GM19025 (cell line): ENCODE data around the gene DSCAM.

Experiments
- ATAC-seq: cut with Tn5 transposase; IDR thresholded peaks from one replicate; pipeline ENCODE4 v1.9.1; 2021; ENCODE audit warnings: mild to moderate bottlenecking, low read depth, moderate library complexity; ENCODE audit not compliant: unreplicated experiment

Gene DSCAM

DNA sequence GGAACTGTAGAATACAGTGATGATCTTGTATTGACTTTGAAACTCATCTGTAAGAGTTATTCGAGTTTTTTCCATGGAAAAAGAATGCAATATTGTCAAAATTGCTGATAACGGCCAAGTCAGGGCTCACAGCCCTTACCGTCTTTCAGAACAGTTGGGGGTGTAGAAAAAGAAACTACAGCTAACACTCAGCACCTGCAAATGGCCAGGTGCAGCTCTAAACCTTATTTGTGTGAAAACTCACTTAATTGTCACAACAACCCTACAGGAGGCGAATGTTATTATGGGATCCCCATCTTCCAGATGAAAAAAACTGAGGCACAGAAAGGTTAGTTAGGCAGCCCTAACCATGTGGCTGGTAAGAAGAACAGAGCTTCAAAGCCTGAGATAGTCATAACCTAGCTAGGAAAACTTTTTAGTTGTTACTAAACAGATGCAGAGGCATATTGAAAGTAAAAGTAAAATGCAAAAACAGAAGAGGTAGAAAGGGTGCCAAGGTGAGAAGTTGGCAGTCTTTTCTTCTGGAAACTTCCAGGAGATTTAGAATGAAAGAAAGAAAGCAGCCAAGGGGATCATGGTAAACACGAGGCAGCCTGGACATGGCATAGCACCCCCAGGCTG, 76.4 kb downstream of the DSCAM start:
- no peak for ATAC-seq

DNA sequence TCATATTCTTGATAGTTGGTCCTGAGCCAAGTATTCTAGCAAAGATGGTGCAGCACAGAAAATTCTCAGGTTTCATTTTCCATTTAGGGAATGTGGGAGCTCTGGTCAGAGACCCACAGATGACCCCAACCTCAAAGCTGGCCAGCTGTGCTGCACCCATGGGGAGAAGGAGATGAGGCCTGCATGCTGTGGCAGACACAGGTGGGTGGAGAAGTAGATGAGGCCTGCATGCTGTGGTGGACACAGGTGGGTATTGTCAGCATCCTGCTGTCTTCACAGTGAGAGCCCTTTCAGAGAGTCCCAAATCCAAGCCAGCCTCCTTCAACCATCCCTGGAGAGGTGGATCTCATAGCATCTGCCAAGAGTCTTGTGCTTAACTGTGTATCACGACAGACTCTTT, 77.7 kb downstream of the DSCAM start:
- ATAC-seq = no peak

- ATAC-seq = no peak
Measured at GRCh38 chr21:40768056-40768455, 78.9 kb downstream of the DSCAM start.

GRCh38 chr21:40766381-40766780, 80.6 kb downstream of the DSCAM start:
- no peak for ATAC-seq

DNA sequence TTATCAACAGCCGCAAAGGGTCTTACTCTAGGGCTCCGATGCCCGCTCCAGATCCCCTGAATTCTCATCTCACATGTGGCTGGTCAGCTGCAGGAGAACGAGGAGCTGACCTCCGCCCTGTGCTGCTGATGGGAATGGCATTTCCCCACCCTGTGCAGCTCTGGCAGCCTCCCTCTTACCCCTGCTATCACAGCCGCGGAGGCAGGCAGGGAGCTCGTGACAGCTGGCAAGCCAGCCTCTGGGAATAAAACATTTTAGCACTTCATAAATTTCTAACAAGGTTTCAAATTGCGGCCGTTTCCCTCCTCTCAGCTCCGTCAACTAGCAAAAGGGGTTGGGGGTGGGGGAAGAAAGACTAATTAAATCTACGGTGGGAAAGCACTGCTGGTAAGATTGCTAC, 81.1 kb downstream of the DSCAM start:
- no peak for ATAC-seq

GRCh38 chr21:40760821-40761220, 86.1 kb downstream of the DSCAM start:
- ATAC-seq = no peak

DNA sequence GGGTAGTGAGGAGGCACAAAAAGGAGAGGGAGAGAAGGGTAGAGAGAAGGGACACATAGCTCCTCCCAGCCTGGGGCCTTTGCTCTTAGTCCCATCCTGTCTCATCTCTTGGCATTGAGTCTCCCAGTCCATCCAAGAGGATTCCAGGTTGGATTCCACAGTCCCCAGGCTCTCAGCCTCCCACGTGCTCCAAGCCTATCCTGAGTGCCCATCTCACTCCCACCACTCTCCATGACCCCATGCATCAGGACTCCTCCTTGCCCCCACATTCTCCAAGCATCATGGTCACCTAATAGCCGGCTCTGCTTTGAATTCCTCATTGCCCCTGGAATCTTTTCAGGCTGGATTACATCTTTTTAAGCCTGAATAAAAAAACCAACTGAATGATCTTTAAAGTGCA, 87.9 kb downstream of the DSCAM start:
- no peak for ATAC-seq

GRCh38 chr21:40757366-40757765, 89.6 kb downstream of the DSCAM start:
- ATAC-seq = no peak

DNA sequence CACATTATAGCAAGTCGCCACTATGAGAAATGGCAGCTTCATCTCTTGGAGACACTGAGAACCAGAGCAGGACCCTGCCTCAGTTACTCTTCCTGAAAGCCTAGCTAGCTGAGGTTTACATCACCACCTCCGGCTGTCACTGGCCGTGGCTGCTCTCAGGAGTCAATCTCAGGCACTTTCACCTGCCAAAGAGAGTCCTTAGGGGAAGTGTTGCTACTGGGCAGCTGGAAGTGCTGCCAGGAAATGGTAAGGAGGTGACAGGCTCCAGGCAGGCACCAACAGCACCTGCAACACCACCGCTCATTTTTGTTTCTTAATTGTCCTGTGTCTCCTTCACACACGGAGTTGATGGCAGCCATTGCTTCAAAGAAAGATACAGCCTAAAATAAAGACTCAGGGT, 92.5 kb downstream of the DSCAM start:
- no peak for ATAC-seq

DNA sequence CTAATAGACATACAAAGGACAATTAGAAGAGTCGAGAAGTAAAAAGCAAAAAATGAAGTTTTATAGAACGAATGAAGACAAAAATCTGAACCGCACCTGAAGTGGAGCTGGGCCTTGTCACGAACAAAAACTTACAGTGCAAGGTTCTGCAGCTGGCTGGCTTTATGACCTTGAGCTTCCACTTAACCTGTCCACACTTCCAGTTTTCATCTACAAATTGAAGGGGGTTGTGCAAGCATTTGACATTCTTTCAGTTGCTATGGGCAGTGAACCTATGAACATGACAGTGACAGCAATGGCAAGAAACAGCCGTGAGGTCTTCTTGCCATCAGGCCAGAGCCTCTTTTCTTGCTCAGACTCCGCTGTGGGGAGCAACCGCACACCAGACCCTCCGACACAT, 93.2 kb downstream of the DSCAM start:
- ATAC-seq = no peak

GRCh38 chr21:40752125-40752524, 94.8 kb downstream of the DSCAM start:
- ATAC-seq = no peak

DNA sequence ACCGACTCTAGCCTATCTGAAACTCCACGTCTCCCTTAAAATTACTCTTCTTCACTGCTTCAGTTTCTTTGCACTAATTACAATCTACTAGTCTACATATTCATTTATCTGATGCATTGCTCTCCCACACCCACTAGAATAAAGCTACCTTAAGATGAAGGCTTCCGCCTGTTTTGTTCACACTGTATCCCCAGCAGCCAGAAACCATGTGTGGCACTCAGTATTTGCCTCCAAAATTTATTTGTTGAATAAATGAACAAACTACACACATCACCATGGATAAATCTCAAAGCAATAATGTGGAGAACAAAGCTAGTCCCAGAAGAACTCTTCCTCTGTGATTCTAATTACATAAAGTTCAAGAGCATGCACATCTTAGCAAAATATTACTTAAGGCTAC, 95.7 kb downstream of the DSCAM start:
- no peak for ATAC-seq

DNA sequence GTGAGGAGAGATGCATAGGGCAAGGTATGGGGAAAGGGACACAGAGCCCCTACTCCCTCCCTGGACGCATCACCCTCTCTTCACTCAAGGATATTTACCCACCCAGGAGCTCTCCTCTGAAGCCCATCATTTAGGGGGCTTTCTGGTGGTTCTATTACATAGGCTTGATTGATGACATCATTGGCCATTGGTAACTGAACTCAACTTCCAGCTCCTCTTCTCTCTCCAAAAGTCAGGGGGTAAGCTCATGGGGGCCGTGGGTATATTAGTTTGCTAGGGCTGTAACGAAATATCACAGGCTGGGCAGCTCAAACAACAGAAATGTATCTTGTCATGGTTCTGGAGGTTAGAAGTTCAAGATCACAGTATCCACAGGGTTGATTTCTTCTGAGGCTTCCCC, 110.8 kb downstream of the DSCAM start:
- ATAC-seq = no peak

DNA sequence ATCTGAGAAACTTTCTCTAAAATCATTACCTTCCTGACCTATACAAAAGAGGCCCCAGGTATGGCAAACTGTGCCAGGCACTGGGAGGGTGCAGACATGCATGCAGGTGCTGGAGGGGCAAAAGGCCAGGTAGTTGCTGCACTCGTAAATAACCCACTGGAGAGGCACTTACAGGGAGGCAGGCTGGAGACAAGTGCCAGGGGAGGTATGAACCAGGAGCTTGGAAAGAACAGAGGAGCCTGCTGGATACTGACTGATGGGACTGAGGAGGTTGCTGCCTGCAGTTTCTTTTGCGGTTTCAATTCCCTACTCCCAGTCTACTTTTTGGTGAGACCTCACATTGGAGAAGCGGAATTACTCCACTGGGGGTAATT, 113.9 kb downstream of the DSCAM start:
- ATAC-seq = no peak

DNA sequence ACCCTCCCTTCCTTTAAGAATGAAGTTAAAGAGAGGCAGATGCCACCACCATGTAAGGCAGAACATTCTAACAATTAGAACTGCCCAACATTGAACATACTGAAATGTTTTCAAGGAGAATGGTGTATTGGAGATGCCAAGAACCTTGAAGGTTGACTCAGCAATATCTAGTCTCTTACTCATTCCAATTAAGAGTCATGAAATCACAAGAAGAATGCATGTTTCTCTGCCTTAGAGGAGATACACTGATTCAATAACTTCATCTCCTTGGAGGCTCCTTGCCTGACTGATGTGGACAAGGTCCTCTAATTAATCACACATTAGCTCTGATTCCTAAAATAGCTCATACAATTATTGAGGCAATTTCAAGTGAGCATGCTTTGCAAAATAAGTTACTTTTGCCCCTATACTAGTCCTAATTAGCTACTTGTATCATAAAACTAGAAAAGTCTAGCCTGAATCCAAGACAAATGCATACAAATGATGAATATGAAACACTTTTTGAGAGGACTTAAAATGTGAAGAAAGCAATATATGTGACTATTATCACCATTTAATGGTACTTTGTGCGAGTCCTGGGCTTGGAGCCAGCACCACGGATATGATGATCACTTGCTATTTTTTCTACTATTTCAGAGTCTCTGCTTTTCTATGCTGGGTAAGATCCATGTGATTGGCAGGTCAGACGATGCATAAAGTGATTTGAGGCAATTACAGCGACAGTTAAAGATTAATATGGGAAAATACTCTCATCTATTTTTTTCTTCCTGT, 114.5 kb downstream of the DSCAM start:
- ATAC-seq = no peak

DNA sequence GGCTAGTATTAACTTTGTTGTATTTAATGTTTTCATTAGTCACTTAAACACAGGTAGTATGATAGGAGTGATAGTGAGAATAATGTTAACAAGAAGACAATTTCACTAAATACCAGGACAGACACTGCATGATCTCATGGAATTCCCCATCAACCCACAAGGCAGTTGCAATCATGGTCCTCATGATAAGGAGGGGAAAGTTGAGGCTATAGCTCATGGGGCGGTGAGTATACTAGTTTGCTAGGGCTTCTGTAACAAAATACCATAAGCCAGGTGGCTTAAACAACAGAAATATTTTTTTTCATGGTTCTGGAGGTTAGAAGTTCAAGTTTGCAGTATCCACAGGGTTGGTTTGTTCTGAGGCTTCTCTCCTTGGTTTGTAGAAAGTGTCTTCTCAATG, 115.8 kb downstream of the DSCAM start:
- ATAC-seq = no peak

- ATAC-seq = no peak
Measured at GRCh38 chr21:40730426-40730800, 116.5 kb downstream of the DSCAM start.

DNA sequence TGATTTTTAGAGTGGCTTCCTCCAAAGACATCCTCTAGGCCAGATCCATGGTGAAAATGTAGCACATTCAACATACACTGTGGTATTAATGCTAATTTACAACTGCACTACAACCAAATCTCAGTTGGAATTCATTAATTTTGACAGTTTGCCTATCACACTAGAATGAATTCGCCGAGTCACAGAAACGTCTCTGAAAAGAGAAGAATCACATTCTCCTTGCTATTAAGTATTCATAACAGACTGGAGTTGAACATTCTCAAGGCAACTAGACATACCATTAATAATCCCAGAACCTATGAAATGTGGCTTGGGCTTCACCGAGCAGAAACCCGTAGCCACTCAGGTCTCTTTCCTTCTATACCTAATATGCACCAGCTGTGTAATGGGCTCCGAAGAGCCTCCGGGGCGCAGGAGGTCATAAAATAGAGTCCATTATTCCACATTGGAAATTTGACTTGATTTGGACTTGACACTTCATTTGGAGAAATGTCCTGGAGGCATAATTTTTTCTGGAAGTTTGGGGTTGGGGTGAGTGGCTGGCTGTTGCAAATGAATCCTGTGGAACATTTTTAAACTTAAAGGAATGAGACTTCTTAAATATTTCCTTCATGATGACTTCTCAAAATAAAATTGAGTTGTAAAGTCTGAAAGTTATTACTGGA, 117.1 kb downstream of the DSCAM start:
- ATAC-seq = no peak

DNA sequence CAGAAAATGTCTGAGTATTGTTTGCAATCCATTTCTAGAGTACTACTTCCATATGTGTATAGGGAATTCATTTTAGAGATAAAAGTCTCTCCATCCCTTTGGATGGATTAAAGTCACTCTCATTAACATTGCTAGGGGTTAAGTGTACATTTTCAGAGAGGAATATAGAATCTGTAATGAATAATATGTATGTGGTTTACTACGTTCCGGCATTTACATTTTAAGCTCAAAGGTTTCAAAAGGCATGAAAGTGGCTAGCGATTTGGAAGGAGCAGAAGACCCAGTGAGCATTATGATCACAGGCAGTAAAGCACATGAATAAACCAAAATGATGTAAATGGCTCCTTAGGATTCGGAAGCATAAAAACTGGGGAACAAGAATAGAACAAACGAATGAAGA, 123.0 kb downstream of the DSCAM start:
- ATAC-seq = no peak

- no peak for ATAC-seq
Measured at GRCh38 chr21:40723317-40723716, 123.6 kb downstream of the DSCAM start.

- ATAC-seq = no peak
Measured at GRCh38 chr21:40719615-40720014, 127.3 kb downstream of the DSCAM start.

DNA sequence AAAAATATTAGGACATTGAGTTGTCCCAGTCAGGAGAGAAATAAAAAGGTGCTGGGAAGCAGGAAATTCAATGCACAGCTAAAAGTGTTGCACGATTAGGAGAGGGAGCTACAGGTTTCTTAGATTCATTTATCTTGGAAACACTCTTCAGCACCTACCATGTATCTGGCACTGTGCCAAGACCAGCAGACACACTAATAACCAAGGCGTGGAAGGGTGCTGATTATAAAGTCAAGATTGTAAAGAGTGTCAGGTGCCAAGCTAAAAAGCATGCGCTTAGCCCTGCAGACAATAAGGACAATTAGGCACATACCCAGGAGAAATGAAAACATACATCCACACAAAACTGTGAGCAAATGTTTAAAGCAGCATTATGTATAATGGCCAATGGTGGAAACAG, 129.9 kb downstream of the DSCAM start:
- ATAC-seq = no peak
